T1000 (cell line): Measurements from ENCODE around the gene ZNF416.

ENCODE experiments used
- DNase-seq: peaks from one replicate; lab custom pipeline; 2025; ENCODE audit warnings: mixed read lengths; lab: John Stamatoyannopoulos, UW

ZNF416 gene

DNA sequence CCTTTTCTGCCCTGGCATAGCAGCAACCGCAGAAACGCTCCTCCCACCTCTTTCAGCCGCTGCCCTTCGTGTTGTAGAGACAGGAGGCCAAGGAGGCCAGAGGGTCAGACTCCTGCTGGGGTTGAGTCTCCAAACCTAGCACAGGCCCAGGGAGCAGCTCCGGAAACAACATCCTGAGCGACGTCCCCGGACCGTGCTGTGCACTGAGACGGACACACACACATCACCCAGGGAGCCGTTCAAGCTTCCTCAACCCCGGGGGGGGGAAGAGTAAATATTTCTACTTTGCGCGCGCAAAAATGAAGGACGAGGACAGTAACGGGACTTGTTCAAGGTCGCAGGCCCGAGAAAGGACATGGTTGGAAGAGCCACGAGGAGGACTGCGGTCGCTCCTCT, 19.7 kb downstream of the ZNF416 start:
- no peak for DNase-seq

DNA sequence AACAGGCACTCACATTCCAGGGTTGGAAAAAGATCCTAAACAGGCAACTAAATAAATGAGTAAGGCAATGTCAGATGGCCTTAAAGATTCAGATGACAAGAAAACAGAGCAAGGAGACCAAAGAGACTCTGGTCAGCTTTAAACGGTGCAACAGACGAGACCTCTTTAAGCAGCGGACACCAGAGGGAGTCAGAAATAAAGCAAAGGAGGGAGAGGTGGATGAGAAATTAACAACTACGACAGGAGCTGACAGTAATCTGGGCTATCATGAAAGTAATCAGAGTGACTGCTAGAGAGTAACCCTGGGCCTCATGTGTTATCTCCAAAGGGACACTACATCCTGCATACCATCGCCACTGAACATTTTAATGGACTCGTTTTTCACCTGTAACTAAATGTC, 20.2 kb downstream of the ZNF416 start:
- DNase-seq: no peak

DNA sequence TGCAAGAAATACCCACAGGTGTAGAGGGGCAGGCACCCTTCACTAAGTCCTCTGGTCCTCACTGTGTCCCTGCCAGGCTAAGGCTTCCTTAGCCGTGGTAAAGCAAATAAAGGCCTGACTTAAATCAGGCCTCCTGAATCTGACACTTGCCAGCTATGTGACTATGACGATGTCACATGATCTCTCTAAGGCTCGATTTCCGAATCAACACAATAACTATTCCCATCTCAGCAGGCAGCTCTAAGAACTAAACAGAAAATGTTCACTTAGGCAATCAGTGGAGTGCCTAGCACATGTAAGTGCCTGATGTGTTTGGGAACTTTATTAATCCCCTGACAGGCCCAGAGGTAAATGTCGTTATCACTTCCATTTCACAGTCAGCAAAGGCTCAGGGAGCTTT, 21.1 kb downstream of the ZNF416 start:
- DNase-seq: no peak

DNA sequence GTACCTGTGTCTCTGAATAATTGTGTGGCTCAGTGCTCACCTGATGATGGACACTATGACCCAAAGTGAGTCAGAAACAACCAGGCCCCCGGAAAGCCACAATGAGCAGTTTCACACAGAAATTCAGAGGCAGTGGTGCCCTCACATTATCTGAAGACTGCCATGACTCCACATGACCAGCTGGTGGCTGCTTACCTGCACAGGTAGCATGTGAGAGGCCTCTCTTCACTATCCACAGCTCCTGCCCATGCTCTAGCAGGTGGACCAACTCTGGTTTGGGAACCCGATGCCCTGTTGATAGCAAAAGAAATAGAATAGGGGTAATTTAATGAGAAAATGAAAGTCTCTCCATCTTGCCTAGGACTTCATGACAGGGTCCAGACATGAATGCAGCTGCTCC, 26.3 kb downstream of the ZNF416 start:
- DNase-seq: no peak

- DNase-seq: no peak
Measured at GRCh38 chr19:57546513-57546912, 32.2 kb downstream of the ZNF416 start.

- DNase-seq: no peak
Measured at GRCh38 chr19:57537953-57538547, 40.7 kb downstream of the ZNF416 start.

GRCh38 chr19:57527136-57527881, 51.4 kb downstream of the ZNF416 start, which contains the start of gene ZNF549:
TSS of gene ZNF549 (plus strand) at chr19:57527356. CDS start at chr19:57527574, 218 bp downstream.
- DNase-seq: peak; percentile 84
